Measurements from ENCODE around the gene ANAPC1.
"Not testable (repeated sequence)": the region's sequence is repeated elsewhere in the genome, so short reads cannot be mapped to it uniquely, and the experiment has no call there.

ANAPC1 gene

DNA sequence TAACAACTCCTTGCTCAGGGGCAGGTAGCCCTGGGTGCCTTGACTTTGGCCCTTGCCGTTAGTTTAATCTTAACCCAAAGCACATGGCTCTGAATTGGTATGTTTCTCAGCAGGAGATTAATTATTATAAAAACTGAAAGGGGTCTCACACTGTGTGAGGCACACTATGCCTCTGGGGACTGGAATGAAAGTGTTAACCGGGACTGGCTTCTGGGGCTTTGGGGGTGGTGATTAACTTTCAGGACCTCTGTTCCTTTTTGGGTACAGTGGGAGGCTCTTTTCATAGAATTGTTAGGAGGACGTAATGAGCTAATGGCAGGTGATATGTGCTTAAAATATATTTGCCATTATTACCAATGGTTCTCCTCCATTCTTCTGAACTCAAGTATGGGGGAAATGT lies 19.5 kb upstream of the ANAPC1 start:
- DNase-seq (ENCODE audit: insufficient read length) = no peak
- TF ChIP-seq TAF1 (IDR thresholded peaks at IDR 0.05; ENCODE audit: borderline replicate concordance, low read depth, low read length) (no peak), POLR2A (IDR thresholded peaks at IDR 0.05; ENCODE audit: low read depth, low read length) (no peak), POLR2AphosphoS5 (IDR thresholded peaks at IDR 0.05; ENCODE audit: low read depth, low read length) (no peak)
- no peak for FAIRE-seq

DNA sequence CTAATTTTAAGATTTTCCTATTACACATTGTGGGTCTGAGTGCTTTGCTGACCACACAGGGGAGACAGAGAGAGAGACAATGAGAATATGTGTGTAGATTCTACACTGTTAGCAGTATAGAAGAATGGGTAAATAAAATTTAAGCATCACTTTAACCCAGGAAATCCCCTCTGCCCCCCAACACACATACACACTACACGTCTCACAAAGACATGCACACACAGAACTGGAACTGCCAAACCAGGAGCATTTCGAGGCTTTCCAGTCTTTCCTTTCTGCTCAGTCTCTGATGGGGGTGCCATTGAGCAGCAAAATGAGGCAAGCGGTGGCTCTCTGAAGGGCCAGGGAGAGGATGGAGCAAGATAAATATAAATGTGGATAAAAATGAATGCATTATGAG lies 16.9 kb upstream of the ANAPC1 start:
- TF ChIP-seq TAF1 (IDR thresholded peaks at IDR 0.05; ENCODE audit: borderline replicate concordance, low read depth, low read length) (no peak), POLR2A (IDR thresholded peaks at IDR 0.05; ENCODE audit: low read depth, low read length) (no peak), POLR2AphosphoS5 (IDR thresholded peaks at IDR 0.05; ENCODE audit: low read depth, low read length) (no peak)

GRCh38 chr2:111898703-111899514 lies 14.9 kb upstream of the ANAPC1 start:
- DNase-seq (ENCODE audit: insufficient read length) (peak; percentile 27), FAIRE-seq (no peak)
- TF ChIP-seq POLR2AphosphoS5 (IDR thresholded peaks at IDR 0.05; ENCODE audit: low read depth, low read length) (no peak), POLR2A (IDR thresholded peaks at IDR 0.05; ENCODE audit: low read depth, low read length) (no peak), TAF1 (IDR thresholded peaks at IDR 0.05; ENCODE audit: borderline replicate concordance, low read depth, low read length) (no peak)

More for the DNA sequence above, 16.9 kb upstream of the ANAPC1 start:
- DNase-seq (ENCODE audit: insufficient read length) (no peak), FAIRE-seq (no peak)

GRCh38 chr2:111897924-111898702 lies 14.1 kb upstream of the ANAPC1 start, which contains the start of gene MERTK:
Gene MERTK (plus strand): TSS chr2:111898607. CDS start chr2:111898736, 129 bp downstream.
- peak; percentile 63 for DNase-seq (ENCODE audit: insufficient read length)
- no peak for FAIRE-seq
- TF ChIP-seq POLR2AphosphoS5 (IDR thresholded peaks at IDR 0.05; ENCODE audit: low read depth, low read length) (no peak), POLR2A (IDR thresholded peaks at IDR 0.05; ENCODE audit: low read depth, low read length) (no peak), TAF1 (IDR thresholded peaks at IDR 0.05; ENCODE audit: borderline replicate concordance, low read depth, low read length) (no peak)

DNA sequence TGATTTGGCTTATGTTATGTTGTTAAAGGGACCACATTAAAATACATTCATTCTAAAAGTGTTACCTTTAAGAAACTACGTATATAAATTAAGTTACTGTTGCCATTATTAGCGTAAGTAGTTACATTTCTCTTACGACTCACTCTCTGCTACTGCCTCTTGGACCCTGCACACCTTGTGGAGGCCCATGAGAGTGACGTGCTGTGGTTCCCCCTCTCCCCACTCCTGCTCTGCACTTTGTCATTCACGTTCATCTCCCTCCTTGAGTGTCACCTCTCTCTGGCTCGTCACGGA lies 13.6 kb upstream of the ANAPC1 start:
- no peak for TF ChIP-seq TAF1 (IDR thresholded peaks at IDR 0.05; ENCODE audit: borderline replicate concordance, low read depth, low read length)
- no peak for TF ChIP-seq POLR2A (IDR thresholded peaks at IDR 0.05; ENCODE audit: low read depth, low read length)
- no peak for TF ChIP-seq POLR2AphosphoS5 (IDR thresholded peaks at IDR 0.05; ENCODE audit: low read depth, low read length)
- DNase-seq (ENCODE audit: insufficient read length) = no peak
- FAIRE-seq = no peak

GRCh38 chr2:111896576-111896975 lies 12.6 kb upstream of the ANAPC1 start:
- no peak for FAIRE-seq
- TF ChIP-seq TAF1 (IDR thresholded peaks at IDR 0.05; ENCODE audit: borderline replicate concordance, low read depth, low read length) (no peak), POLR2AphosphoS5 (IDR thresholded peaks at IDR 0.05; ENCODE audit: low read depth, low read length) (no peak), POLR2A (IDR thresholded peaks at IDR 0.05; ENCODE audit: low read depth, low read length) (no peak)

DNA sequence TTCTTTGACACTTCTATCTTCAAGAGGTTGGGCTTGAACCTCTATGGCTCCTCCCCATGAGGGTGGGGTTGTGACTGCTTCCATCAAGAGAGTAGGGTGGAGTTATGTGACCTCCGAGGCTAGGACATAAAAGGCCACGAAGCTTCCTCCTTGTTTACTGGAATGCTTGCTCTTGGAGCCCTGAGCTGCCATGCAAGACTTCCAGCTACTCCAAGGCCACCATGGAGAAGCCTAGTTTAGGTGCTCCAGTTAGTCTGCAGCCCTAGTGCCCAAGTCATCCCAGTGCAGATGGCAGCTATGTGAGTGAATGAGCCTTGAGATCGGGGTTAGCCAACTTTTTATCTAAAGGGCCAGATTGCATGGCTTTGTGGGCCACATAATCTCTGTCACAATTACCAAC lies 12.0 kb upstream of the ANAPC1 start:
- no peak for FAIRE-seq
- no peak for DNase-seq (ENCODE audit: insufficient read length)
- TF ChIP-seq POLR2A (IDR thresholded peaks at IDR 0.05; ENCODE audit: low read depth, low read length) (no peak), POLR2AphosphoS5 (IDR thresholded peaks at IDR 0.05; ENCODE audit: low read depth, low read length) (no peak), TAF1 (IDR thresholded peaks at IDR 0.05; ENCODE audit: borderline replicate concordance, low read depth, low read length) (no peak)

More at GRCh38 chr2:111896576-111896975, 12.6 kb upstream of the ANAPC1 start:
- no peak for DNase-seq (ENCODE audit: insufficient read length)

- DNase-seq (ENCODE audit: insufficient read length) (no peak), FAIRE-seq (no peak)
- TF ChIP-seq TAF1 (IDR thresholded peaks at IDR 0.05; ENCODE audit: borderline replicate concordance, low read depth, low read length) (no peak), POLR2A (IDR thresholded peaks at IDR 0.05; ENCODE audit: low read depth, low read length) (no peak), POLR2AphosphoS5 (IDR thresholded peaks at IDR 0.05; ENCODE audit: low read depth, low read length) (no peak)
Observed at GRCh38 chr2:111884592-111884964, 585 bp upstream of the ANAPC1 start.

DNA sequence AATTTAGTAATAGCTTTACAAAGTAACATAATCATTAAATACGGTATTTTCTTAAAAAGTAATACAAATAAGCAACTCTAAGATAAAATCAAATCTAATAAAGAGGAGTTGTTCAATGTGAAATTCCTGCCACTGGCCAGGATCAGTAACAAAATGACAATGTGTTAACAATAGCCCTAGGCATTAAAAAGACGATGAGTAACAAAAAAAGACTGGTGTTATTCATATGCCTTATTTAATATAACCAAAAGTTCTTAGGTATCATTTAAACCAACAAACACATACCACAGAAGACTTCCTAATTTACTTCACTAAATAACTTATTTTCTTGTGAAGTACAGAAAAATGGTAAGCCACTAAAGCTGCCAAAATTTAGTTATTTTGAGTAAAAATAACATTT lies 11.2 kb downstream of the ANAPC1 start:
- FAIRE-seq; DNase-seq (ENCODE audit: insufficient read length): not testable (repeated sequence)

- not testable (repeated sequence) for FAIRE-seq; DNase-seq (ENCODE audit: insufficient read length)
Observed at GRCh38 chr2:111865124-111865523, 18.9 kb downstream of the ANAPC1 start.

GRCh38 chr2:111860005-111860404 lies 24.0 kb downstream of the ANAPC1 start:
- FAIRE-seq; DNase-seq (ENCODE audit: insufficient read length): not testable (repeated sequence)

GRCh38 chr2:111852544-111852943 lies 31.4 kb downstream of the ANAPC1 start:
- not testable (repeated sequence) for FAIRE-seq

DNA sequence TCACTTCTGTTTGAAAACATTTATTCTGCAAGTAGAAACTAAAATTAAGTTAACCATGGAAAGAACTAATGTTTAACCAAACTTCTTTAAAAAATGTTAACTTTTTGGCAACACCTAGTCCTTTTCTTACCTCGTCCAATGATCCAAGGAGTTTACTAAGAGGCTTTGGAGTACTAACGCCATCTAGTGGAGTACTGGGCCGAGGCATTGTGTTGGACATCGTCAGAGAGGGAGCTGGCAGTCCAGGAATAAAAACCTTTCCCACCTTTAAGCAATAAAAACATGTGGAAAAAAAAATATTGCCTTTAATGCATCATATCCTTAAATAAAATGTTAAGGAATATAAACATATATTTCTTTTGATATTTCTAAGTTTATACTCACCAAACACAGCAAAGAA lies 33.3 kb downstream of the ANAPC1 start:
- FAIRE-seq; DNase-seq (ENCODE audit: insufficient read length): not testable (repeated sequence)

More at GRCh38 chr2:111852544-111852943, 31.4 kb downstream of the ANAPC1 start:
- not testable (repeated sequence) for DNase-seq (ENCODE audit: insufficient read length)

GRCh38 chr2:111839625-111840282 lies 44.2 kb downstream of the ANAPC1 start:
- not testable (repeated sequence) for FAIRE-seq

DNA sequence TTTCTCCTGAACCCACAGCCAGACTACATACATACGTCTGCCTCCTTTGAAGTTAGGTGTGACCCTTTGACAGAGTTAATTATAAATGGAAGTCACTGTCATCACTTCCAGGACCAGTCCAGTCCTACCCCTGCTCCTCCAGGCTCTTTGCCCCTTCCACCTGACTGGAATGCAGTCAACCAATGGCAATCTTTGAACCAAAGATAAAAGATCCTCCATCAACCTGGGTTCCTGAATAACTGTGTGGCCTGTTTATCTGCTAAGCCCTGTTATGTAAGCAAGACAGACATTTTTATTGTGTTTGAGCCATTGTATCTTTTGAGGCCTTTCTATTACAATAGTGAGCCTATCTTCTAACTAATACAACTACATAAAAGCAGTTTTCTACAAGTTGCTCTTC lies 45.0 kb downstream of the ANAPC1 start:
- FAIRE-seq = not testable (repeated sequence)

More at GRCh38 chr2:111839625-111840282, 44.2 kb downstream of the ANAPC1 start:
- DNase-seq (ENCODE audit: insufficient read length) = not testable (repeated sequence)

GRCh38 chr2:111834221-111834620 lies 49.8 kb downstream of the ANAPC1 start:
- not testable (repeated sequence) for FAIRE-seq

More for the DNA sequence above, 45.0 kb downstream of the ANAPC1 start:
- not testable (repeated sequence) for DNase-seq (ENCODE audit: insufficient read length)

DNA sequence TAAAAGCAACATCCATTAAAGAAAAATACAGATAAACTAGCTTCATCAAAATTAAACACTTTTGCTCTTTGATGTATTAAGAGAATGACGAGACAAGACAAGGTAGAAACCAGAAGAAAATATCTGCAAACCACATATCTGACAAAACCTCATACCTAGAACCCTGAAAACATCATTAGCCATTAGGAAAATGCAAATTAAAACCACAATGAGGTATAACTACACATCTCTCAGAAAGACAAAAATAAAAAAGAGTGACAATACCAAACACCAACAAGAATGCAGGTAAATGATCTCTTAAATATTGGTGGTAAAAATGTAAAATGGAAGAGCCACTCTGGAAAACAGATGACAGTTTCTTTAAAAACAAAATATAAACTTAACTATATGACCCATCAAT lies 53.5 kb downstream of the ANAPC1 start:
- not testable (repeated sequence) for FAIRE-seq; DNase-seq (ENCODE audit: insufficient read length)

More at GRCh38 chr2:111834221-111834620, 49.8 kb downstream of the ANAPC1 start:
- not testable (repeated sequence) for DNase-seq (ENCODE audit: insufficient read length)

All from GM12892 (cell line).